GM23338 (cell line): ENCODE measurements around the gene TUBGCP2. TPM values are rescaled to one million over a fixed set of nuclear protein-coding genes. Genes with fewer than 3 reads are reported as not detected.

Experiments used
- ATAC-seq: fragments of 200-7000 bp; cut with Tn5 transposase; 3 replicates; pipeline ENCODE4 v1.9.1; 2020
- DNase-seq: peaks from one replicate; pipeline ENCODE4 v3.0.0-alpha.2; 2015; ENCODE audit warnings: low spot score
- H2AFZ ChIP-seq: fragments of 200-600 bp; sonication (generic); 2 replicates; pipeline ENCODE4 v1.8.0; 2016; ENCODE audit warnings: antibody characterized with exemption, mild to moderate bottlenecking, moderate library complexity
- H3F3A ChIP-seq: fragments of 200-600 bp; sonication (generic); replicated peaks from 2 replicates; pipeline ENCODE4 v1.8.0; 2017; ENCODE audit warnings: antibody characterized with exemption, mixed run types, low read depth
- H3K27ac ChIP-seq: fragments of 200-600 bp; sonication (generic); 2 replicates; pipeline ENCODE4 v1.6.1; 2016; ENCODE audit warnings: low read depth
- H3K27me3 ChIP-seq: fragments of 200-600 bp; sonication (generic); 2 replicates; pipeline ENCODE4 v1.8.0; 2016; ENCODE audit warnings: mild to moderate bottlenecking, mixed run types, moderate library complexity; ENCODE audit not compliant: insufficient read depth
- H3K36me3 ChIP-seq: fragments of 200-600 bp; sonication (generic); 2 replicates; pipeline ENCODE4 v1.8.0; 2016; ENCODE audit warnings: mild to moderate bottlenecking; ENCODE audit not compliant: insufficient read depth
- H3K4me1 ChIP-seq: fragments of 200-600 bp; sonication (generic); 2 replicates; pipeline ENCODE4 v1.8.0; 2016; ENCODE audit warnings: mild to moderate bottlenecking, moderate library complexity; ENCODE audit not compliant: insufficient read depth
- H3K4me2 ChIP-seq: fragments of 200-600 bp; sonication (generic); 2 replicates; pipeline ENCODE4 v1.7.1; 2017; ENCODE audit warnings: mixed run types
- H3K4me3 ChIP-seq: fragments of 200-600 bp; sonication (generic); 2 replicates; pipeline ENCODE4 v1.6.1; 2016; ENCODE audit warnings: mixed run types
- H3K79me2 ChIP-seq: fragments of 200-600 bp; sonication (generic); replicated peaks from 2 replicates; pipeline ENCODE4 v1.8.0; 2017; ENCODE audit warnings: mild to moderate bottlenecking; ENCODE audit not compliant: insufficient read depth
- H3K9me2 ChIP-seq: fragments of 200-600 bp; sonication (generic); 2 replicates; pipeline ENCODE4 v1.8.0; 2017; ENCODE audit not compliant: insufficient read depth
- H4K20me1 ChIP-seq: fragments of 200-600 bp; sonication (generic); replicated peaks from 2 replicates; pipeline ENCODE4 v1.8.0; 2017; ENCODE audit warnings: mild to moderate bottlenecking; ENCODE audit not compliant: insufficient read depth
- H3K27ac Mint-ChIP-seq: 2 replicates; pipeline ENCODE4 v1.8.0; 2020; ENCODE audit warnings: inconsistent platforms, mild to moderate bottlenecking, moderate library complexity, mixed read lengths
- H3K27me3 Mint-ChIP-seq: 3 replicates; pipeline ENCODE4 v1.8.0; 2022; ENCODE audit warnings: low read depth, mild to moderate bottlenecking, moderate library complexity, mixed read lengths, inconsistent platforms; ENCODE audit not compliant: insufficient read depth, poor library complexity
- H3K36me3 Mint-ChIP-seq: 3 replicates; pipeline ENCODE4 v1.8.0; 2021; ENCODE audit warnings: low read depth, mild to moderate bottlenecking, inconsistent platforms, moderate library complexity, mixed read lengths
- H3K4me1 Mint-ChIP-seq: 3 replicates; pipeline ENCODE4 v1.8.0; 2020; ENCODE audit warnings: mild to moderate bottlenecking, inconsistent platforms, mixed read lengths
- H3K4me3 Mint-ChIP-seq: 3 replicates; pipeline ENCODE4 v1.8.0; 2021; ENCODE audit warnings: moderate library complexity, mild to moderate bottlenecking, inconsistent platforms, mixed read lengths
- H3K9me3 Mint-ChIP-seq: 3 replicates; pipeline ENCODE4 v1.8.0; 2020; ENCODE audit warnings: moderate library complexity, mild to moderate bottlenecking, inconsistent platforms, mixed read lengths
- ETS1 ChIP-seq: IDR thresholded peaks from 2 replicates; pipeline ENCODE4 v1.6.1; 2016; ENCODE audit warnings: antibody characterized with exemption
- EZH2 ChIP-seq: fragments of 200-600 bp; sonication (generic); IDR thresholded peaks from one replicate; pipeline ENCODE4 v1.8.0; 2017; ENCODE audit warnings: antibody characterized with exemption, mild to moderate bottlenecking, low read depth; ENCODE audit not compliant: unreplicated experiment
- JUNB ChIP-seq: IDR thresholded peaks from one replicate; pipeline ENCODE4 v1.6.1; 2016; ENCODE audit warnings: antibody characterized with exemption; ENCODE audit not compliant: unreplicated experiment
- POLR2AphosphoS5 ChIP-seq: IDR thresholded peaks from 2 replicates; pipeline ENCODE4 v1.6.1; 2016; ENCODE audit warnings: antibody characterized with exemption, low read depth
- ZNF331 ChIP-seq: fragments of 250-450 bp; sonication (Bioruptor Pico); IDR thresholded peaks from 2 replicates; pipeline ENCODE4 v1.5.0; 2020; ENCODE audit warnings: low read depth, mild to moderate bottlenecking, moderate library complexity
- polyA plus RNA-seq: library from polyadenylated mRNA; unstranded; fragments of >200 nt; fragmentation: Nextera tagmentation; extraction: Ambion mirVana; gene quantifications from 2 replicates; pipeline ENCODE4 v1.2.1, GENCODE V29; 2016
- total RNA-seq: library from RNA; depleted of rRNA; stranded (reverse); fragments of >200 nt; shearing (Covaris generic); gene quantifications from 2 replicates; pipeline ENCODE4 v1.2.3, GENCODE V29; 2014
- TF ChIP-seq, protein P1 (sequence below): IDR thresholded peaks from one replicate; pipeline ENCODE4 v1.6.1; 2018; ENCODE audit warnings: antibody characterized with exemption; ENCODE audit not compliant: unreplicated experiment

The TUBGCP2 gene
- total and polyA plus RNA-seq, 2 experiments from 2014 or later = 59.6 to 67.7 TPM

DNA sequence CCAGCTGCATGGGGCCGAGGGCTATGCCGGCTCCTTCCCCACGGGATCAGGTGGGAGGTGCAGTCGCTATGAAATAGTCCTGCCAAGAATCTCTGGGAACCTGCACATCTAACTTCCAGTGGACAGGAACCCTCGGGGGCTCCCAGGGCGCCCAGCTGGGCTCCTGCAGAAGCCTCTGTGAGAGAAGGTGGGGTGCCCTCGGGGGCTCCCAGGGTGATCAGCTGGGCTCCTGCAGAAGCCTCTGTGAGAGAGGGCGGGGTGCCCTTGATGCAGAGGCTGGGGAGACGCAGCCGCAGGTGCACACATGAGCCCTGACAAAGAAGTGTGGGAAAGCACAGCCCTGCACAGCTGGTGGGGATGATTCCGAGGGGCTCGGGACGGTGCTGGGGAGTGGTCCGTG, 65.1 kb downstream of the TUBGCP2 start:
- Mint-ChIP-seq H3K27ac (no peak overlapping the region), H3K9me3 (no peaks in the 10 kb centered on the region; the same call in 2 of the 3 replicates), H3K36me3 (peaks cover 5% of the 10 kb centered on the region; the same call in 2 of the 3 replicates), H3K4me1 (peaks cover 25% of the 10 kb centered on the region), H3K4me3 (no peak overlapping the region), H3K27me3 (peaks cover 25% of the 10 kb centered on the region)
- H3K79me2 ChIP-seq = peaks cover 4% of the 10 kb centered on the region; the same call in 1 of the 2 replicates
- H3K36me3 ChIP-seq = no peaks in the 10 kb centered on the region
- no peak for DNase-seq
- H4K20me1 ChIP-seq = no peaks in the 10 kb centered on the region; the same call in 1 of the 2 replicates
- H3F3A ChIP-seq = 0 out of 2 replicates have a peak, but pooled peaks cover 3% of the 10 kb centered on the region
- no peak overlapping the region for H3K27ac ChIP-seq
- no peak overlapping the region for H3K4me2 ChIP-seq
- no peak overlapping the region for H2AFZ ChIP-seq
- H3K4me1 ChIP-seq = peaks cover 17% of the 10 kb centered on the region
- no peak for TF ChIP-seq ETS1
- TF ChIP-seq EZH2 = no peak
- ATAC-seq = no peak
- peaks cover 6% of the 10 kb centered on the region; the same call in 1 of the 2 replicates for H3K27me3 ChIP-seq
- no peaks in the 10 kb centered on the region for H3K9me2 ChIP-seq
- no peak overlapping the region for H3K4me3 ChIP-seq

DNA sequence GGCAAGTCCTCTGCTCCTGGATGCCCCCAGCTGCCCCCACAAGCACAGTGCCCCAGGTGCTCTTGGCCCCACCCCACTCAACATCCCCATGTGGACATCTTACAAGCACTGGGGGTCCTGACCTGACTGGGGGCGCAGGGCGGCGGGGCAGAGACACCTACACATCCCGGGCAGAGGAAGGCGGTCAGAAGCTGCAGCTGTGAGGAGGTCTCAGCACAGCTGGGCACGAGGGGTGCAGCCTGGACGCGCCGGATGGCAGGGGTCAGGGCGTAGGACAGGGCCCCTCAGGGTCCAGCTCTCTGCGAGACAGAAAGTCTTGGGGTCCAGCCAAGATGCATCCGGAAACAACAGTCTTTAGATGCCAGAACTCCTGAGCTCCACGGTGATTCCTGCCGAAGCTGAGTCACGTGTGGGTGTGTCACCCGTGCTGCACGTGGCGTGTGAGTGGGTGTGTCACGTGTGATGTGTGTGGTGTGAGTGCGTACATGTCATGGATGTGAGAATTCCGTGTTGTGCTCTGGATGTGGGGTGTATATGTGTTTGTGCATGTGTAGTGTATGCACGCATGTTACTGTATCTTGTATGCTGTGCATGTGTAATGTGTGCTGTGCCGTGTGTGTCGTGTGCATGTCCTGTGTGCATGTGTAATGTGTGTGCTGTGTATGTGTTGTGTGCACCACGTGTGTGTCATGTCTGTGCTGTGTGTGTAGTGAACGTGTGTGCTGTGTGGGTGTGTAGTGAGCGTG, 65.9 kb downstream of the TUBGCP2 start:
- Histone ChIP-seq H3K79me2 (peaks cover 4% of the 10 kb centered on the region; the same call in 1 of the 2 replicates), H3K27me3 (peaks cover 14% of the 10 kb centered on the region), H3K9me2 (no peaks in the 10 kb centered on the region), H2AFZ (no peak overlapping the region), H3K27ac (no peak overlapping the region), H3F3A (0 out of 2 replicates have a peak, but pooled peaks cover 3% of the 10 kb centered on the region), H4K20me1 (no peaks in the 10 kb centered on the region; the same call in 1 of the 2 replicates), H3K4me1 (peaks cover 17% of the 10 kb centered on the region), H3K4me3 (no peak overlapping the region), H3K4me2 (no peak overlapping the region), H3K36me3 (no peaks in the 10 kb centered on the region)
- DNase-seq (no peak), ATAC-seq (no peak)
- Mint-ChIP-seq H3K27me3 (peaks cover 32% of the 10 kb centered on the region), H3K4me3 (no peak overlapping the region), H3K27ac (no peak overlapping the region), H3K36me3 (peaks cover 5% of the 10 kb centered on the region; the same call in 2 of the 3 replicates), H3K9me3 (no peaks in the 10 kb centered on the region; the same call in 2 of the 3 replicates), H3K4me1 (peaks cover 28% of the 10 kb centered on the region)
- TF ChIP-seq, protein P1, sequence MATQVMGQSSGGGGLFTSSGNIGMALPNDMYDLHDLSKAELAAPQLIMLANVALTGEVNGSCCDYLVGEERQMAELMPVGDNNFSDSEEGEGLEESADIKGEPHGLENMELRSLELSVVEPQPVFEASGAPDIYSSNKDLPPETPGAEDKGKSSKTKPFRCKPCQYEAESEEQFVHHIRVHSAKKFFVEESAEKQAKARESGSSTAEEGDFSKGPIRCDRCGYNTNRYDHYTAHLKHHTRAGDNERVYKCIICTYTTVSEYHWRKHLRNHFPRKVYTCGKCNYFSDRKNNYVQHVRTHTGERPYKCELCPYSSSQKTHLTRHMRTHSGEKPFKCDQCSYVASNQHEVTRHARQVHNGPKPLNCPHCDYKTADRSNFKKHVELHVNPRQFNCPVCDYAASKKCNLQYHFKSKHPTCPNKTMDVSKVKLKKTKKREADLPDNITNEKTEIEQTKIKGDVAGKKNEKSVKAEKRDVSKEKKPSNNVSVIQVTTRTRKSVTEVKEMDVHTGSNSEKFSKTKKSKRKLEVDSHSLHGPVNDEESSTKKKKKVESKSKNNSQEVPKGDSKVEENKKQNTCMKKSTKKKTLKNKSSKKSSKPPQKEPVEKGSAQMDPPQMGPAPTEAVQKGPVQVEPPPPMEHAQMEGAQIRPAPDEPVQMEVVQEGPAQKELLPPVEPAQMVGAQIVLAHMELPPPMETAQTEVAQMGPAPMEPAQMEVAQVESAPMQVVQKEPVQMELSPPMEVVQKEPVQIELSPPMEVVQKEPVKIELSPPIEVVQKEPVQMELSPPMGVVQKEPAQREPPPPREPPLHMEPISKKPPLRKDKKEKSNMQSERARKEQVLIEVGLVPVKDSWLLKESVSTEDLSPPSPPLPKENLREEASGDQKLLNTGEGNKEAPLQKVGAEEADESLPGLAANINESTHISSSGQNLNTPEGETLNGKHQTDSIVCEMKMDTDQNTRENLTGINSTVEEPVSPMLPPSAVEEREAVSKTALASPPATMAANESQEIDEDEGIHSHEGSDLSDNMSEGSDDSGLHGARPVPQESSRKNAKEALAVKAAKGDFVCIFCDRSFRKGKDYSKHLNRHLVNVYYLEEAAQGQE = no peak
- TF ChIP-seq POLR2AphosphoS5 = 0 out of 2 replicates have a peak, but pooled peaks have one; percentile 33
- TF ChIP-seq JUNB = no peak
- TF ChIP-seq ZNF331 (CRISPR knock-in tag) = no peak
- TF ChIP-seq EZH2 = no peak
